HepG2 (cell line): Measurements from ENCODE around the gene RRP36. TPM values are rescaled to one million over a fixed set of nuclear protein-coding genes. Genes with fewer than 3 reads are reported as not detected.

Experiments used
- KDM4B ChIP-seq: sonication (generic); formaldehyde crosslinking; IDR thresholded peaks from 2 replicates; pipeline ENCODE4 v1.4.0; 2020; ENCODE audit warnings: missing genetic modification reagents
- MAFF ChIP-seq: IDR thresholded peaks from 2 replicates; pipeline ENCODE4 v1.6.1; 2011; ENCODE audit warnings: low read depth, low read length, improper control_type of control experiment
- MYC ChIP-seq: sonication (generic); formaldehyde crosslinking; IDR thresholded peaks from 2 replicates; pipeline ENCODE4 v1.9.0; 2021; ENCODE audit warnings: missing genetic modification reagents, borderline replicate concordance
- PHF5A ChIP-seq: IDR thresholded peaks from one replicate; pipeline ENCODE4 v1.6.1; 2018; ENCODE audit warnings: low read depth, missing genetic modification reagents; ENCODE audit not compliant: unreplicated experiment
- SSRP1 ChIP-seq: IDR thresholded peaks from 2 replicates; pipeline ENCODE4 v1.6.1; 2016; ENCODE audit warnings: control low read depth
- TBL1XR1 ChIP-seq: fragments of 150-350 bp; IDR thresholded peaks from 2 replicates; pipeline ENCODE4 v1.6.1; 2014; ENCODE audit warnings: borderline replicate concordance, low read length; ENCODE audit not compliant: partially characterized antibody
- YY1 ChIP-seq: IDR thresholded peaks from 2 replicates; pipeline ENCODE4 v1.6.1; 2011; ENCODE audit warnings: low read length, low read depth, moderate library complexity, mild to moderate bottlenecking; ENCODE audit not compliant: insufficient read depth, insufficient replicate concordance
- ZNF441 ChIP-seq: sonication (generic); formaldehyde crosslinking; IDR thresholded peaks from 2 replicates; pipeline ENCODE4 v1.7.0; 2021; ENCODE audit warnings: missing genetic modification reagents, borderline replicate concordance
- ZNF724P ChIP-seq: sonication (generic); formaldehyde crosslinking; IDR thresholded peaks from 2 replicates; pipeline ENCODE4 v1.8.0; 2022; ENCODE audit warnings: missing genetic modification reagents, borderline replicate concordance
- ZNF768 ChIP-seq: sonication (generic); formaldehyde crosslinking; IDR thresholded peaks from 2 replicates; pipeline ENCODE4 v1.4.0; 2020; ENCODE audit warnings: missing genetic modification reagents
- polyA plus RNA-seq, 8 experiments: library from polyadenylated mRNA; depleted of rRNA in 3 of 8; stranded (reverse) in 7 of 8; unstranded in 1 of 8; fragments of >200 nt; fragmentation: Illumina TruSeq in 4 of 8; extraction: Trizol in 4 of 8; gene quantifications; 2 replicates each; pipeline versions ENCODE4 v1.2.1 to v1.2.3, GENCODE V29; 2011 to 2016; ENCODE audit warnings: low read depth in 4 of 8, missing spikeins in 1 of 8, mixed read lengths in 1 of 8; ENCODE audit not compliant: insufficient read depth in 1 of 8
- total RNA-seq, 5 experiments: library from RNA; depleted of rRNA; stranded (reverse); fragments of >200 nt; fragmentation: Illumina TruSeq; extraction: Trizol; gene quantifications; 2 replicates each; pipeline ENCODE4 v1.2.3, GENCODE V29; 2016; ENCODE audit warnings: low read depth in 1 of 5
- TF ChIP-seq, protein P1 (sequence below): IDR thresholded peaks from 2 replicates; pipeline ENCODE4 v1.6.1; 2012; ENCODE audit warnings: low read depth, low read length, improper control_type of control experiment
- TF ChIP-seq, protein P2 (sequence below): sonication (generic); formaldehyde crosslinking; IDR thresholded peaks from 2 replicates; pipeline ENCODE4 v1.8.1; 2023; ENCODE audit warnings: mild to moderate bottlenecking, moderate library complexity, missing genetic modification reagents
- TF ChIP-seq, protein P3 (sequence below): sonication (generic); formaldehyde crosslinking; IDR thresholded peaks from 2 replicates; pipeline ENCODE4 v1.4.0; 2020; ENCODE audit warnings: missing genetic modification reagents
- TF ChIP-seq, protein P4 (sequence below): sonication (generic); formaldehyde crosslinking; IDR thresholded peaks from 2 replicates; pipeline ENCODE4 v1.4.0; 2020; ENCODE audit warnings: missing genetic modification reagents
- TF ChIP-seq, protein P5 (sequence below): sonication (generic); formaldehyde crosslinking; IDR thresholded peaks from 2 replicates; pipeline ENCODE4 v1.8.0; 2022; ENCODE audit warnings: missing genetic modification reagents, mild to moderate bottlenecking, borderline replicate concordance
- TF ChIP-seq, protein P6 (sequence below): sonication (generic); formaldehyde crosslinking; IDR thresholded peaks from 2 replicates; pipeline ENCODE4 v1.8.1; 2022; ENCODE audit warnings: low read depth, mild to moderate bottlenecking, missing genetic modification reagents
- TF ChIP-seq, protein P7 (sequence below): sonication (generic); IDR thresholded peaks from 2 replicates; pipeline ENCODE4 v1.6.1; 2016; ENCODE audit warnings: low read depth, borderline replicate concordance

Gene RRP36
- total and polyA plus RNA-seq, 2 of the 13 experiments (the other 11 are each of a cell fraction or from before 2014, with no cell fraction given), result 29.5 to 144 TPM

DNA sequence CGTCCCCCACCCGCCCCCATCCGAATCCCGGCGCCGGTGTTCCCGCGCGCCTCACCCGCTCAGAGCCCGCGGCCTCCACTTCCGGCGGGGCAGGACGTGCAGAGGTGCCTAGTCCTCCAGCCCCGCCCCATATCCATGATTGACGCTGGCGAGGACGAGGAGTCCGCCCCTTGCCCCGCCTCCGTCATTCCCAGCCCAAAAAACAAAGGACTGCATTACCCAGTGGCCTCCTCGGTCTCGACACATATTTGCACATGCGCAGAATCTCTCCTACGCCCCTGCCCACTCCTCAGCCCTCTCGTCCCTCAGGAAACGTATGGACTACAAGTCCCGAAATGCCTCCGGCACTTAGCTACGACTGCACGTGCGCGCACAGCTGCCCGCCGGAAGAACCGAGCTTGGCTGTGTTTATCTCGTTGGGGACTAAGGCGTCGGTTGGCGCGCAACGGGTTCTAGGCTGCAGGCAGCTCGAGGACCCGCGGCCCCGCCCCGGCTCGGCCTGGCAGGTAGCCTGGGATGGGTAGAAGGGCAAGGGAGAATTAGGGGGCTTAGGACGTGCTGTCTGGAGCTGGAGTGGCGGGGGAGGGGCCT, 7.5 kb upstream of the RRP36 start, which contains the start of the genes KLHDC3 and MEA1 (continued):
- TF ChIP-seq YY1, result peak; percentile 47
- TF ChIP-seq SSRP1 (CRISPR knock-in tag), result peak; percentile 65
- TF ChIP-seq ZNF768, result peak; percentile 47; the same call in 1 of the 2 replicates
- TF ChIP-seq, protein P1, sequence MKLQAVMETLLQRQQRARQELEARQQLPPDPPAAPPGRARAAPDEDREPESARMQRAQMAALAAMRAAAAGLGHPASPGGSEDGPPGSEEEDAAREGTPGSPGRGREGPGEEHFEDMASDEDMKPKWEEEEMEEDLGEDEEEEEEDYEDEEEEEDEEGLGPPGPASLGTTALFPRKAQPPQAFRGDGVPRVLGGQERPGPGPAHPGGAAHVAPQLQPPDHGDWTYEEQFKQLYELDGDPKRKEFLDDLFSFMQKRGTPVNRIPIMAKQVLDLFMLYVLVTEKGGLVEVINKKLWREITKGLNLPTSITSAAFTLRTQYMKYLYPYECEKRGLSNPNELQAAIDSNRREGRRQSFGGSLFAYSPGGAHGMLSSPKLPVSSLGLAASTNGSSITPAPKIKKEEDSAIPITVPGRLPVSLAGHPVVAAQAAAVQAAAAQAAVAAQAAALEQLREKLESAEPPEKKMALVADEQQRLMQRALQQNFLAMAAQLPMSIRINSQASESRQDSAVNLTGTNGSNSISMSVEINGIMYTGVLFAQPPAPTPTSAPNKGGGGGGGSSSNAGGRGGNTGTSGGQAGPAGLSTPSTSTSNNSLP, result peak; percentile 43; the same call in 1 of the 2 replicates
- TF ChIP-seq TBL1XR1, result no peak
- TF ChIP-seq, protein P2, sequence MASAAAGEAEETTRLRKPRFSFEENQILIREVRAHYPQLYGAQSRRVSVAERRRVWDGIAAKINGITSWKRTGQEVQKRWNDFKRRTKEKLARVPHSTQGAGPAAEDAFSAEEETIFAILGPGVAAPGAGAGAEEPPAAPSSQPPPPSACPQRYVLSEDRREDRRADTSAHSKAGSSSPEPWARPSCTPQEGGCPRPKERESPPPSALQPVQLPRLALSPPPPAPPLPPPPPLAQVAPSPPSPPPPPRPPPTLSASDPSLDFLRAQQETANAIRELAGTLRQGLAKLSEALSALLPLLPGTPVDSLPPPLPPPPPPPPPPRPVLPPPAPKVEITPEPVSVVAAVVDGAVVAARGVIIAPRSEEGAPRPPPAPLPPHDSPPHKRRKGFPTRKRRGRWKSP (CRISPR knock-in tag), result no peak
- TF ChIP-seq, protein P3, sequence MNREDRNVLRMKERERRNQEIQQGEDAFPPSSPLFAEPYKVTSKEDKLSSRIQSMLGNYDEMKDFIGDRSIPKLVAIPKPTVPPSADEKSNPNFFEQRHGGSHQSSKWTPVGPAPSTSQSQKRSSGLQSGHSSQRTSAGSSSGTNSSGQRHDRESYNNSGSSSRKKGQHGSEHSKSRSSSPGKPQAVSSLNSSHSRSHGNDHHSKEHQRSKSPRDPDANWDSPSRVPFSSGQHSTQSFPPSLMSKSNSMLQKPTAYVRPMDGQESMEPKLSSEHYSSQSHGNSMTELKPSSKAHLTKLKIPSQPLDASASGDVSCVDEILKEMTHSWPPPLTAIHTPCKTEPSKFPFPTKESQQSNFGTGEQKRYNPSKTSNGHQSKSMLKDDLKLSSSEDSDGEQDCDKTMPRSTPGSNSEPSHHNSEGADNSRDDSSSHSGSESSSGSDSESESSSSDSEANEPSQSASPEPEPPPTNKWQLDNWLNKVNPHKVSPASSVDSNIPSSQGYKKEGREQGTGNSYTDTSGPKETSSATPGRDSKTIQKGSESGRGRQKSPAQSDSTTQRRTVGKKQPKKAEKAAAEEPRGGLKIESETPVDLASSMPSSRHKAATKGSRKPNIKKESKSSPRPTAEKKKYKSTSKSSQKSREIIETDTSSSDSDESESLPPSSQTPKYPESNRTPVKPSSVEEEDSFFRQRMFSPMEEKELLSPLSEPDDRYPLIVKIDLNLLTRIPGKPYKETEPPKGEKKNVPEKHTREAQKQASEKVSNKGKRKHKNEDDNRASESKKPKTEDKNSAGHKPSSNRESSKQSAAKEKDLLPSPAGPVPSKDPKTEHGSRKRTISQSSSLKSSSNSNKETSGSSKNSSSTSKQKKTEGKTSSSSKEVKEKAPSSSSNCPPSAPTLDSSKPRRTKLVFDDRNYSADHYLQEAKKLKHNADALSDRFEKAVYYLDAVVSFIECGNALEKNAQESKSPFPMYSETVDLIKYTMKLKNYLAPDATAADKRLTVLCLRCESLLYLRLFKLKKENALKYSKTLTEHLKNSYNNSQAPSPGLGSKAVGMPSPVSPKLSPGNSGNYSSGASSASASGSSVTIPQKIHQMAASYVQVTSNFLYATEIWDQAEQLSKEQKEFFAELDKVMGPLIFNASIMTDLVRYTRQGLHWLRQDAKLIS (CRISPR knock-in tag), result no peak
- TF ChIP-seq, protein P4, sequence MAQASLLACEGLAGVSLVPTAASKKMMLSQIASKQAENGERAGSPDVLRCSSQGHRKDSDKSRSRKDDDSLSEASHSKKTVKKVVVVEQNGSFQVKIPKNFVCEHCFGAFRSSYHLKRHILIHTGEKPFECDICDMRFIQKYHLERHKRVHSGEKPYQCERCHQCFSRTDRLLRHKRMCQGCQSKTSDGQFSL (CRISPR knock-in tag), result no peak
- no peak; the same call in 1 of the 2 replicates for TF ChIP-seq ZNF441 (CRISPR knock-in tag)
- TF ChIP-seq MAFF, result 0 out of 2 replicates have a peak, but pooled peaks have one; percentile 30
- TF ChIP-seq, protein P5, sequence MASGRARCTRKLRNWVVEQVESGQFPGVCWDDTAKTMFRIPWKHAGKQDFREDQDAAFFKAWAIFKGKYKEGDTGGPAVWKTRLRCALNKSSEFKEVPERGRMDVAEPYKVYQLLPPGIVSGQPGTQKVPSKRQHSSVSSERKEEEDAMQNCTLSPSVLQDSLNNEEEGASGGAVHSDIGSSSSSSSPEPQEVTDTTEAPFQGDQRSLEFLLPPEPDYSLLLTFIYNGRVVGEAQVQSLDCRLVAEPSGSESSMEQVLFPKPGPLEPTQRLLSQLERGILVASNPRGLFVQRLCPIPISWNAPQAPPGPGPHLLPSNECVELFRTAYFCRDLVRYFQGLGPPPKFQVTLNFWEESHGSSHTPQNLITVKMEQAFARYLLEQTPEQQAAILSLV (CRISPR knock-in tag), result no peak; the same call in 1 of the 2 replicates
- TF ChIP-seq, protein P6, sequence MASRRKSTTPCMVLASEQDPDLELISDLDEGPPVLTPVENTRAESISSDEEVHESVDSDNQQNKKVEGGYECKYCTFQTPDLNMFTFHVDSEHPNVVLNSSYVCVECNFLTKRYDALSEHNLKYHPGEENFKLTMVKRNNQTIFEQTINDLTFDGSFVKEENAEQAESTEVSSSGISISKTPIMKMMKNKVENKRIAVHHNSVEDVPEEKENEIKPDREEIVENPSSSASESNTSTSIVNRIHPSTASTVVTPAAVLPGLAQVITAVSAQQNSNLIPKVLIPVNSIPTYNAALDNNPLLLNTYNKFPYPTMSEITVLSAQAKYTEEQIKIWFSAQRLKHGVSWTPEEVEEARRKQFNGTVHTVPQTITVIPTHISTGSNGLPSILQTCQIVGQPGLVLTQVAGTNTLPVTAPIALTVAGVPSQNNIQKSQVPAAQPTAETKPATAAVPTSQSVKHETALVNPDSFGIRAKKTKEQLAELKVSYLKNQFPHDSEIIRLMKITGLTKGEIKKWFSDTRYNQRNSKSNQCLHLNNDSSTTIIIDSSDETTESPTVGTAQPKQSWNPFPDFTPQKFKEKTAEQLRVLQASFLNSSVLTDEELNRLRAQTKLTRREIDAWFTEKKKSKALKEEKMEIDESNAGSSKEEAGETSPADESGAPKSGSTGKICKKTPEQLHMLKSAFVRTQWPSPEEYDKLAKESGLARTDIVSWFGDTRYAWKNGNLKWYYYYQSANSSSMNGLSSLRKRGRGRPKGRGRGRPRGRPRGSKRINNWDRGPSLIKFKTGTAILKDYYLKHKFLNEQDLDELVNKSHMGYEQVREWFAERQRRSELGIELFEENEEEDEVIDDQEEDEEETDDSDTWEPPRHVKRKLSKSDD (CRISPR knock-in tag), result no peak
- TF ChIP-seq MYC (CRISPR knock-in tag), result peak; percentile 91
- TF ChIP-seq PHF5A, result peak; percentile 72
- peak; percentile 52; the same call in 1 of the 2 replicates for TF ChIP-seq ZNF724P (CRISPR knock-in tag)
- TF ChIP-seq, protein P7, sequence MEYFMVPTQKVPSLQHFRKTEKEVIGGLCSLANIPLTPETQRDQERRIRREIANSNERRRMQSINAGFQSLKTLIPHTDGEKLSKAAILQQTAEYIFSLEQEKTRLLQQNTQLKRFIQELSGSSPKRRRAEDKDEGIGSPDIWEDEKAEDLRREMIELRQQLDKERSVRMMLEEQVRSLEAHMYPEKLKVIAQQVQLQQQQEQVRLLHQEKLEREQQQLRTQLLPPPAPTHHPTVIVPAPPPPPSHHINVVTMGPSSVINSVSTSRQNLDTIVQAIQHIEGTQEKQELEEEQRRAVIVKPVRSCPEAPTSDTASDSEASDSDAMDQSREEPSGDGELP, result peak; percentile 91
- TF ChIP-seq KDM4B, result no peak
